Astrocyte of the cerebellum (primary cell): Measurements from ENCODE around the gene ASPN.

Experiments used
- DNase-seq: peaks from one replicate; pipeline ENCODE4 v3.0.0-alpha.2; 2011; ENCODE audit warnings: low read depth
- H3K4me3 ChIP-seq: 2 replicates; pipeline ENCODE4 v1.5.1; 2011; ENCODE audit warnings: mild to moderate bottlenecking, low read depth, low read length, moderate library complexity
- CTCF ChIP-seq: IDR thresholded peaks from 2 replicates; pipeline ENCODE4 v1.5.1; 2012; ENCODE audit warnings: low read length, low read depth, moderate library complexity, mild to moderate bottlenecking; ENCODE audit errors: missing control alignments
- in situ Hi-C: cut with HindIII; loops from 2 replicates; pipeline ENCODE4 v1.10.0; 2017; ENCODE audit warnings: low sequenced_read_pairs

Gene ASPN

GRCh38 chr9:92492781-92493401 lies 10.6 kb upstream of the ASPN start:
- no peak for TF ChIP-seq CTCF
- H3K4me3 ChIP-seq: no peak overlapping the region
- in situ Hi-C loops: no loop called here
- DNase-seq: no peak

GRCh38 chr9:92488681-92489550 lies 6.6 kb upstream of the ASPN start:
- in situ Hi-C loops: no loop called here
- no peak overlapping the region for H3K4me3 ChIP-seq
- DNase-seq: no peak
- TF ChIP-seq CTCF: no peak

- no peak for TF ChIP-seq CTCF
- DNase-seq: no peak
- H3K4me3 ChIP-seq: no peak overlapping the region
- in situ Hi-C loops: no loop called here
Observed at GRCh38 chr9:92486371-92486770, 4.1 kb upstream of the ASPN start.

GRCh38 chr9:92484563-92484962 lies 2.3 kb upstream of the ASPN start:
- no peak for DNase-seq
- in situ Hi-C loops: no loop called here
- no peak for TF ChIP-seq CTCF
- H3K4me3 ChIP-seq: no peak overlapping the region

GRCh38 chr9:92483627-92484545 lies 1.6 kb upstream of the ASPN start:
- no peak overlapping the region for H3K4me3 ChIP-seq
- in situ Hi-C loops: no loop called here
- DNase-seq: no peak
- TF ChIP-seq CTCF: no peak

GRCh38 chr9:92482805-92483204 lies 499 bp upstream of the ASPN start:
- in situ Hi-C loops: no loop called here
- H3K4me3 ChIP-seq: no peak overlapping the region
- no peak for TF ChIP-seq CTCF
- DNase-seq: no peak
